ENCODE results near the gene TBATA. TPM values are rescaled to one million over a fixed set of nuclear protein-coding genes. Genes with fewer than 3 reads are reported as not detected.

The TBATA gene
- polyA plus RNA-seq, 1 of the 3 experiments (the other 2 are of a cell fraction), result not detected

GRCh38 chr10:70803775-70804420, 18.7 kb upstream of the TBATA start:
- no peak for TF ChIP-seq CHD2 (IDR thresholded peaks at IDR 0.05; ENCODE audit: low read length, partially characterized antibody)
- no peak for TF ChIP-seq SIN3A (IDR thresholded peaks at IDR 0.05; ENCODE audit: borderline replicate concordance, low read depth, low read length)
- TF ChIP-seq JUND (IDR thresholded peaks at IDR 0.05), result no peak
- TF ChIP-seq TEAD4 (IDR thresholded peaks at IDR 0.05; ENCODE audit: borderline replicate concordance, insufficient read depth), result no peak
- no peak for TF ChIP-seq RXRA (IDR thresholded peaks at IDR 0.05; ENCODE audit: borderline replicate concordance, low read depth)
- no peaks in the 10 kb centered on the region for H3K9me3 ChIP-seq
- WGBS (ENCODE audit: low lambda C conversion rate), result 65% methylated on average over 2 of the region's 2 CpGs
- no peak overlapping the region for H3K4me2 ChIP-seq
- no peaks in the 10 kb centered on the region for H3K36me3 ChIP-seq (replicated peaks in 1 of 2; ENCODE audit: control insufficient read depth in 1 of 2, insufficient read depth in 2 of 2, low read length in 1 of 2)
- ChIA-PET POLR2A (no interaction called here), CTCF (interaction anchor here (0.6 kb wide), 1 partner anchor 13 kb away, joined by 3 read pairs; no protein-coding TSS in a partner anchor)
- no peaks in the 10 kb centered on the region for H3K9me2 ChIP-seq
- no peaks in the 10 kb centered on the region for H4K20me1 ChIP-seq (ENCODE audit: insufficient read depth)
- H3K4me1 ChIP-seq (ENCODE audit: control insufficient read depth in 1 of 2, insufficient read depth in 2 of 2, low read depth in 1 of 2, low read length in 1 of 2), result no peaks in the 10 kb centered on the region; a peak in 1 of 4 replicates
- no peaks in the 10 kb centered on the region for H3F3A ChIP-seq (replicated peaks; ENCODE audit: insufficient read depth)
- H2AFZ ChIP-seq (ENCODE audit: low read depth), result no peak overlapping the region
- no peak overlapping the region for H3K4me3 ChIP-seq (ENCODE audit: low read depth in 2 of 2, low read length in 1 of 2)
- DNase-seq, result no peak
- no peaks in the 10 kb centered on the region for H3K79me2 ChIP-seq (ENCODE audit: insufficient read depth)
- peaks cover 14% of the 10 kb centered on the region; the same call in 1 of the 2 replicates for H3K27me3 ChIP-seq (ENCODE audit: insufficient read depth)
- H3K27ac ChIP-seq (ENCODE audit: low read depth in 2 of 2, low read length in 1 of 2), result no peak overlapping the region
- no peak overlapping the region for H3K9ac ChIP-seq

GRCh38 chr10:70801854-70802253, 16.7 kb upstream of the TBATA start:
- no peak overlapping the region; the same call in 1 of the 2 replicates for H2AFZ ChIP-seq (ENCODE audit: low read depth)
- H4K20me1 ChIP-seq (ENCODE audit: insufficient read depth), result no peaks in the 10 kb centered on the region
- no peaks in the 10 kb centered on the region for H3K9me2 ChIP-seq
- no peaks in the 10 kb centered on the region for H3K36me3 ChIP-seq (replicated peaks in 1 of 2; ENCODE audit: control insufficient read depth in 1 of 2, insufficient read depth in 2 of 2, low read length in 1 of 2)
- no peak overlapping the region for H3K4me2 ChIP-seq
- ChIA-PET POLR2A (no interaction called here), CTCF (no interaction called here)
- no peaks in the 10 kb centered on the region for H3K79me2 ChIP-seq (ENCODE audit: insufficient read depth)
- no peak for TF ChIP-seq TAF1 (IDR thresholded peaks at IDR 0.05; ENCODE audit: borderline replicate concordance, low read depth, low read length)
- TF ChIP-seq TEAD4 (IDR thresholded peaks at IDR 0.05; ENCODE audit: borderline replicate concordance, insufficient read depth), result no peak
- TF ChIP-seq RFX5 (IDR thresholded peaks at IDR 0.05; ENCODE audit: low read length), result no peak
- no peak for TF ChIP-seq MAX (IDR thresholded peaks at IDR 0.05; ENCODE audit: low read depth)
- TF ChIP-seq ELF1 (IDR thresholded peaks at IDR 0.05), result no peak
- TF ChIP-seq NRF1 (IDR thresholded peaks at IDR 0.05; ENCODE audit: low read depth, low read length), result no peak
- no peak for TF ChIP-seq RAD21 (IDR thresholded peaks at IDR 0.05; ENCODE audit: low read length)
- TF ChIP-seq TCF12 (IDR thresholded peaks at IDR 0.05), result no peak
- no peak for TF ChIP-seq POLR2AphosphoS5 (IDR thresholded peaks at IDR 0.05; ENCODE audit: low read depth, low read length)
- TF ChIP-seq CTCF (IDR thresholded peaks at IDR 0.05), result no peak
- TF ChIP-seq YY1 (IDR thresholded peaks at IDR 0.05; ENCODE audit: low read depth), result no peak
- no peak for TF ChIP-seq FOXJ3 (CRISPR knock-in tag; IDR thresholded peaks at IDR 0.05)
- TF ChIP-seq CHD2 (IDR thresholded peaks at IDR 0.05; ENCODE audit: low read length, partially characterized antibody), result no peak
- TF ChIP-seq JUND (IDR thresholded peaks at IDR 0.05), result no peak
- TF ChIP-seq ZBTB33 (IDR thresholded peaks at IDR 0.05; ENCODE audit: borderline replicate concordance, low read depth), result no peak
- TF ChIP-seq EP300 (IDR thresholded peaks at IDR 0.05; ENCODE audit: borderline replicate concordance in 1 of 2, low read depth in 1 of 2, low read length in 1 of 2), result no peak
- no peak for TF ChIP-seq EZH2phosphoT487 (IDR thresholded peaks at IDR 0.05; ENCODE audit: borderline replicate concordance, low read depth)
- TF ChIP-seq SIN3A (IDR thresholded peaks at IDR 0.05; ENCODE audit: borderline replicate concordance, low read depth, low read length), result no peak
- no peak for TF ChIP-seq GABPA (IDR thresholded peaks at IDR 0.05; ENCODE audit: low read depth)
- H3K27ac ChIP-seq (ENCODE audit: low read depth in 2 of 2, low read length in 1 of 2), result no peak overlapping the region
- H3K27me3 ChIP-seq (ENCODE audit: insufficient read depth), result peaks cover 27% of the 10 kb centered on the region; the same call in 1 of the 2 replicates
- no peak overlapping the region for H3K4me3 ChIP-seq (ENCODE audit: low read depth in 2 of 2, low read length in 1 of 2)
- DNase-seq, result no peak
- no peaks in the 10 kb centered on the region for H3K9me3 ChIP-seq
- WGBS (ENCODE audit: low lambda C conversion rate), result 56% methylated on average over 1 of the region's 1 CpG
- H3K4me1 ChIP-seq (ENCODE audit: control insufficient read depth in 1 of 2, insufficient read depth in 2 of 2, low read depth in 1 of 2, low read length in 1 of 2), result no peaks in the 10 kb centered on the region
- no peak overlapping the region for H3K9ac ChIP-seq
- no peaks in the 10 kb centered on the region for H3F3A ChIP-seq (replicated peaks; ENCODE audit: insufficient read depth)
